ENCODE data around the gene MCOLN2. TPM values are rescaled to one million over a fixed set of nuclear protein-coding genes. Genes with fewer than 3 reads are reported as not detected.

MCOLN2 gene
- total and polyA plus RNA-seq, 2 of the 4 experiments (the other 2 are of a cell fraction) = 0.43 to 0.54 TPM

- DNase-seq = no peak
- POLR2A ChIA-PET (ENCODE audit: unreplicated experiment) = no interaction called here
- Histone ChIP-seq H3K9me3 (ENCODE audit: control insufficient read depth, insufficient read depth, low read length) (no peaks in the 10 kb centered on the region), H3K79me1 (ENCODE audit: low read depth in 1 of 2, low read length in 2 of 2) (no peaks in the 10 kb centered on the region), H3K23ac (ENCODE audit: low read depth, low read length) (no peak overlapping the region), H4K20me1 (ENCODE audit: insufficient read depth, low read length) (no peaks in the 10 kb centered on the region), H3K9me1 (ENCODE audit: insufficient read depth, low read length) (no peaks in the 10 kb centered on the region; the same call in 1 of the 2 replicates), H3K9ac (ENCODE audit: low read depth, low read length) (no peak overlapping the region), H2AK9ac (replicated peaks; ENCODE audit: low read depth, low read length, poor library complexity) (no peak overlapping the region), H3K18ac (ENCODE audit: low read depth, low read length) (no peak overlapping the region), H3K27ac (ENCODE audit: insufficient read depth, low read length) (no peak overlapping the region), H2BK5ac (ENCODE audit: low read depth, low read length, poor library complexity, severe bottlenecking) (no peak overlapping the region), H3K27me3 (ENCODE audit: control insufficient read depth, insufficient read depth, low read length) (peaks cover 28% of the 10 kb centered on the region), H2AFZ (replicated peaks; ENCODE audit: low read length, poor library complexity) (no peak overlapping the region), H2BK120ac (ENCODE audit: low read depth, low read length) (no peak overlapping the region), H2BK20ac (ENCODE audit: low read depth, low read length) (no peak overlapping the region), H4K5ac (ENCODE audit: low read depth, low read length) (no peak overlapping the region), H3K14ac (replicated peaks; ENCODE audit: low read depth, low read length) (no peak overlapping the region), H3K4ac (ENCODE audit: low read depth, low read length) (no peak overlapping the region), H4K8ac (ENCODE audit: low read depth in 2 of 2, low read length in 2 of 2) (no peak overlapping the region), H3K36me3 (ENCODE audit: control insufficient read depth, insufficient read depth, low read length) (no peaks in the 10 kb centered on the region), H2AK5ac (ENCODE audit: low read depth, low read length) (no peak overlapping the region), H3K4me1 (ENCODE audit: control insufficient read depth, insufficient read depth, low read length) (no peaks in the 10 kb centered on the region), H3K4me3 (ENCODE audit: insufficient read depth, low read depth, low read length) (no peak overlapping the region), H3K56ac (ENCODE audit: extremely low read depth, insufficient read depth, low read length) (no peak overlapping the region), H2BK15ac (ENCODE audit: low read depth, low read length) (no peak overlapping the region), H3K4me2 (ENCODE audit: low read depth, low read length) (no peak overlapping the region), H4K91ac (ENCODE audit: insufficient read depth, low read depth, low read length) (no peak overlapping the region)
- dilution Hi-C loops (cut with HindIII; ENCODE audit: low sequenced_read_pairs, unreplicated experiment) (no loop called here), in situ Hi-C loops (cut with MboI; ENCODE audit: low sequenced_read_pairs) (loop anchor here (10.0 kb wide), 1 partner anchor 789 kb away; no protein-coding TSS in a partner anchor), intact Hi-C loops (cut with micrococcal nuclease) (no loop called here)
- ATAC-seq (ENCODE audit: low read depth) = no peak
- 60% methylated on average over 1 of the region's 3 CpGs; no CpG with 5 or more reads in 1 of the 2 experiments for WGBS, 2 experiments (ENCODE audit: extremely low coverage in 2 of 2, insufficient read length in 1 of 2)
- BruUV-seq (replicated peaks) = no TSS peak
- CTCF ChIA-PET = interaction anchor here (1.2 kb wide), 1 partner anchor 13 kb away, joined by 3 read pairs; no protein-coding TSS in a partner anchor
- no peak for TF ChIP-seq NFE2L2 (IDR thresholded peaks at IDR 0.05; ENCODE audit: low read depth, low read length)
- no peak for TF ChIP-seq MAFK (IDR thresholded peaks at IDR 0.05; ENCODE audit: low read depth, low read length)
- no peak for TF ChIP-seq POLR2A (IDR thresholded peaks at IDR 0.05; ENCODE audit: low read depth, low read length)
- no peak for TF ChIP-seq CEBPB (IDR thresholded peaks at IDR 0.05; ENCODE audit: low read depth, low read length)
- TF ChIP-seq USF2 (IDR thresholded peaks at IDR 0.05; ENCODE audit: low read depth, low read length) = no peak
- TF ChIP-seq BHLHE40 (IDR thresholded peaks at IDR 0.05; ENCODE audit: low read depth, low read length) = no peak
- TF ChIP-seq RCOR1 (IDR thresholded peaks at IDR 0.05; ENCODE audit: insufficient replicate concordance, low read length) = no peak
- TF ChIP-seq MAZ (IDR thresholded peaks at IDR 0.05; ENCODE audit: borderline replicate concordance, low read depth, low read length) = no peak
- no peak for TF ChIP-seq CTCF (conservative IDR thresholded peaks at IDR 0.05; ENCODE audit: low read depth, low read length)
- no peak for TF ChIP-seq CHD1 (IDR thresholded peaks at IDR 0.05; ENCODE audit: low read depth, low read length)
- TF ChIP-seq SMC3 (IDR thresholded peaks at IDR 0.05; ENCODE audit: low read depth, low read length) = no peak
- TF ChIP-seq ELK1 (IDR thresholded peaks at IDR 0.05; ENCODE audit: borderline replicate concordance, low read depth, low read length) = no peak
These were observed 73.6 kb downstream of the MCOLN2 start for GRCh38 chr1:84923317-84923716.

Measured in IMR-90 (cell line).